HUES48 (cell line): Measurements from ENCODE around the gene BCL2L2.
A peak's percentile ranks its signal among the peaks of the same experiment; 100 is the strongest.

Source experiments
- H3K27ac ChIP-seq: one replicate; pipeline ENCODE4 v1.7.0; 2013; ENCODE audit warnings: low read depth, low read length, inconsistent platforms
- H3K27me3 ChIP-seq: 2 replicates; pipeline ENCODE4 v1.6.1; 2013; ENCODE audit warnings: mild to moderate bottlenecking, low read length; ENCODE audit not compliant: control insufficient read depth, insufficient read depth
- H3K36me3 ChIP-seq: 2 replicates; pipeline ENCODE4 v1.6.1; 2013; ENCODE audit warnings: low read length; ENCODE audit not compliant: control insufficient read depth, insufficient read depth
- H3K4me1 ChIP-seq: 2 replicates; pipeline ENCODE4 v1.6.1; 2013; ENCODE audit warnings: mild to moderate bottlenecking, low read length; ENCODE audit not compliant: control insufficient read depth, insufficient read depth
- H3K4me3 ChIP-seq: 2 replicates; pipeline ENCODE4 v1.5.1; 2013; ENCODE audit warnings: mild to moderate bottlenecking, low read depth, low read length
- H3K9ac ChIP-seq: 2 replicates; pipeline ENCODE4 v1.6.1; 2013; ENCODE audit warnings: mild to moderate bottlenecking, low read depth, low read length, moderate library complexity
- H3K9me3 ChIP-seq: 2 replicates; pipeline ENCODE4 v1.6.1; 2013; ENCODE audit warnings: low read length; ENCODE audit not compliant: control insufficient read depth, insufficient read depth

BCL2L2 gene

GRCh38 chr14:23300687-23301223, 5.9 kb upstream of the BCL2L2 start:
- Histone ChIP-seq H3K9me3 (no peaks in the 10 kb centered on the region), H3K27ac (peak overlapping the region; percentile 27), H3K4me1 (0 out of 2 replicates have a peak, but pooled peaks cover 4% of the 10 kb centered on the region), H3K4me3 (peak overlapping the region; percentile 94), H3K27me3 (peaks cover 64% of the 10 kb centered on the region), H3K36me3 (no peaks in the 10 kb centered on the region), H3K9ac (no peak overlapping the region)

GRCh38 chr14:23301288-23301968, 5.2 kb upstream of the BCL2L2 start:
- Histone ChIP-seq H3K36me3 (no peaks in the 10 kb centered on the region), H3K9me3 (no peaks in the 10 kb centered on the region), H3K27ac (peak overlapping the region; percentile 97), H3K4me3 (peak overlapping the region; percentile 94), H3K27me3 (peaks cover 57% of the 10 kb centered on the region), H3K9ac (peak overlapping the region; percentile 73; the same call in 1 of the 2 replicates), H3K4me1 (peaks cover 4% of the 10 kb centered on the region; the same call in 1 of the 2 replicates)

GRCh38 chr14:23301969-23302289, 4.7 kb upstream of the BCL2L2 start:
- Histone ChIP-seq H3K9me3 (no peaks in the 10 kb centered on the region), H3K27ac (peak overlapping the region; percentile 97), H3K27me3 (peaks cover 52% of the 10 kb centered on the region)

GRCh38 chr14:23302290-23303225, 4.1 kb upstream of the BCL2L2 start, which contains the start of gene PPP1R3E:
Gene PPP1R3E (minus strand): TSS chr14:23302859. CDS start chr14:23302576, 283 bp downstream.
- Histone ChIP-seq H3K27ac (peak within 1 kb of the TSS; percentile 97), H3K9ac (peak within 1 kb of the TSS; percentile 46; the same call in 1 of the 2 replicates)

More at GRCh38 chr14:23301969-23302289, 4.7 kb upstream of the BCL2L2 start:
- Histone ChIP-seq H3K4me3 (peak overlapping the region; percentile 94), H3K9ac (peak overlapping the region; percentile 46; the same call in 1 of the 2 replicates), H3K36me3 (no peaks in the 10 kb centered on the region), H3K4me1 (peaks cover 4% of the 10 kb centered on the region; the same call in 1 of the 2 replicates)

GRCh38 chr14:23307146-23307530, 505 bp downstream of the BCL2L2 start:
- no peaks in the 10 kb centered on the region; the same call in 1 of the 2 replicates for H3K4me1 ChIP-seq
- no peaks in the 10 kb centered on the region for H3K9me3 ChIP-seq
- H3K27ac ChIP-seq: peak overlapping the region; percentile 86
- H3K36me3 ChIP-seq: peaks cover 15% of the 10 kb centered on the region
- peak overlapping the region; percentile 73 for H3K4me3 ChIP-seq
- H3K27me3 ChIP-seq: peaks cover 15% of the 10 kb centered on the region
- H3K9ac ChIP-seq: peak overlapping the region; percentile 65

More at GRCh38 chr14:23302290-23303225, 4.1 kb upstream of the BCL2L2 start, which contains the start of gene PPP1R3E:
- no peaks in the 10 kb centered on the region for H3K9me3 ChIP-seq
- H3K36me3 ChIP-seq: no peaks in the 10 kb centered on the region
- peak within 1 kb of the TSS; percentile 94 for H3K4me3 ChIP-seq
- peaks cover 4% of the 10 kb centered on the region; the same call in 1 of the 2 replicates for H3K4me1 ChIP-seq
- peaks cover 46% of the 10 kb centered on the region for H3K27me3 ChIP-seq

- Histone ChIP-seq H3K36me3 (peaks cover 15% of the 10 kb centered on the region), H3K27me3 (peaks cover 14% of the 10 kb centered on the region), H3K27ac (no peak overlapping the region), H3K9ac (no peak overlapping the region), H3K4me1 (no peaks in the 10 kb centered on the region; the same call in 1 of the 2 replicates), H3K4me3 (peak overlapping the region; percentile 73; the same call in 1 of the 2 replicates), H3K9me3 (no peaks in the 10 kb centered on the region)
Measured at GRCh38 chr14:23307687-23308644, 1.3 kb downstream of the BCL2L2 start.

- no peaks in the 10 kb centered on the region; the same call in 1 of the 2 replicates for H3K4me1 ChIP-seq
- no peak overlapping the region for H3K9ac ChIP-seq
- no peaks in the 10 kb centered on the region for H3K9me3 ChIP-seq
- no peak overlapping the region for H3K4me3 ChIP-seq
- H3K27ac ChIP-seq: no peak overlapping the region
- peaks cover 15% of the 10 kb centered on the region for H3K36me3 ChIP-seq
- H3K27me3 ChIP-seq: peaks cover 5% of the 10 kb centered on the region
Measured at GRCh38 chr14:23308721-23309445, 2.2 kb downstream of the BCL2L2 start.

- Histone ChIP-seq H3K9ac (no peak overlapping the region), H3K27ac (no peak overlapping the region), H3K4me3 (no peak overlapping the region), H3K27me3 (no peaks in the 10 kb centered on the region), H3K9me3 (no peaks in the 10 kb centered on the region), H3K36me3 (peaks cover 15% of the 10 kb centered on the region), H3K4me1 (no peaks in the 10 kb centered on the region; the same call in 1 of the 2 replicates)
Measured at GRCh38 chr14:23310546-23310945, 3.9 kb downstream of the BCL2L2 start.

GRCh38 chr14:23316300-23316699, 9.7 kb downstream of the BCL2L2 start:
- Histone ChIP-seq H3K9me3 (no peaks in the 10 kb centered on the region), H3K27ac (no peak overlapping the region), H3K4me1 (peaks cover 9% of the 10 kb centered on the region; the same call in 1 of the 2 replicates), H3K36me3 (no peaks in the 10 kb centered on the region), H3K27me3 (no peaks in the 10 kb centered on the region), H3K9ac (no peak overlapping the region), H3K4me3 (no peak overlapping the region)
